H9 (cell line): ENCODE results near the gene NKAIN2. TPM values are rescaled to one million over a fixed set of nuclear protein-coding genes. Genes with fewer than 3 reads are reported as not detected.

Source experiments
- DNase-seq: peaks from one replicate; pipeline ENCODE4 v3.0.0-alpha.2; 2017
- H2AFZ ChIP-seq: one replicate; pipeline ENCODE4 v1.6.1; 2013; ENCODE audit warnings: mild to moderate bottlenecking, low read length, control low read depth, moderate library complexity
- H2AK5ac ChIP-seq: 2 replicates; pipeline ENCODE4 v1.6.1; 2013; ENCODE audit warnings: low read length, control low read depth, mixed read lengths; ENCODE audit not compliant: insufficient read length
- H2BK120ac ChIP-seq: one replicate; pipeline ENCODE4 v1.6.1; 2013; ENCODE audit warnings: low read depth, mild to moderate bottlenecking, low read length, control low read depth, inconsistent platforms; ENCODE audit not compliant: poor library complexity, severe bottlenecking
- H2BK12ac ChIP-seq: 2 replicates; pipeline ENCODE4 v1.6.1; 2013; ENCODE audit warnings: low read length, control low read depth, mixed read lengths, low read depth; ENCODE audit not compliant: insufficient read length
- H2BK15ac ChIP-seq: 2 replicates; pipeline ENCODE4 v1.6.1; 2013; ENCODE audit warnings: low read depth, low read length, control low read depth
- H2BK20ac ChIP-seq: one replicate; pipeline ENCODE4 v1.6.1; 2013; ENCODE audit warnings: low read depth, mild to moderate bottlenecking, low read length, control low read depth, inconsistent platforms; ENCODE audit not compliant: poor library complexity, severe bottlenecking
- H2BK5ac ChIP-seq: 2 replicates; pipeline ENCODE4 v1.6.1; 2013; ENCODE audit warnings: low read length, control low read depth, mixed read lengths; ENCODE audit not compliant: insufficient read length
- H3K14ac ChIP-seq: 2 replicates; pipeline ENCODE4 v1.6.1; 2013; ENCODE audit warnings: low read length, control low read depth; ENCODE audit not compliant: insufficient read depth
- H3K18ac ChIP-seq: 2 replicates; pipeline ENCODE4 v1.6.1; 2013; ENCODE audit warnings: low read depth, mild to moderate bottlenecking, mixed read lengths, low read length, control low read depth; ENCODE audit not compliant: insufficient read length
- H3K23ac ChIP-seq: 2 replicates; pipeline ENCODE4 v1.6.1; 2013; ENCODE audit warnings: low read length, control low read depth, mixed read lengths, low read depth; ENCODE audit not compliant: insufficient read length
- H3K23me2 ChIP-seq: 2 replicates; pipeline ENCODE4 v1.6.1; 2013; ENCODE audit warnings: low read depth, mild to moderate bottlenecking, mixed read lengths, low read length, control low read depth; ENCODE audit not compliant: insufficient read length, poor library complexity, severe bottlenecking
- H3K27ac ChIP-seq: 2 replicates; pipeline ENCODE4 v1.5.1; 2013; ENCODE audit warnings: low read length, control low read depth, mixed read lengths, low read depth; ENCODE audit not compliant: insufficient read length
- H3K27me3 ChIP-seq: 2 replicates; pipeline ENCODE4 v1.6.1; 2013; ENCODE audit warnings: low read length, control low read depth, inconsistent platforms; ENCODE audit not compliant: insufficient read depth
- H3K4ac ChIP-seq: 2 replicates; pipeline ENCODE4 v1.6.1; 2013; ENCODE audit warnings: low read depth, mild to moderate bottlenecking, control low read depth, inconsistent platforms, low read length, moderate library complexity
- H3K4me1 ChIP-seq: 2 replicates; pipeline ENCODE4 v1.6.1; 2013; ENCODE audit warnings: low read length, control low read depth, inconsistent platforms; ENCODE audit not compliant: insufficient read depth
- H3K4me2 ChIP-seq: 2 replicates; pipeline ENCODE4 v1.6.1; 2013; ENCODE audit warnings: low read length, control low read depth, mixed read lengths; ENCODE audit not compliant: insufficient read length, insufficient read depth
- H3K56ac ChIP-seq: 2 replicates; pipeline ENCODE4 v1.6.1; 2013; ENCODE audit warnings: low read depth, mild to moderate bottlenecking, mixed read lengths, low read length, control low read depth; ENCODE audit not compliant: insufficient read length
- H3K79me1 ChIP-seq: 2 replicates; pipeline ENCODE4 v1.6.1; 2013; ENCODE audit warnings: low read depth, mild to moderate bottlenecking, moderate library complexity, low read length, control low read depth, inconsistent platforms; ENCODE audit not compliant: insufficient read depth, poor library complexity, severe bottlenecking
- H3K79me2 ChIP-seq: 2 replicates; pipeline ENCODE4 v1.6.1; 2013; ENCODE audit warnings: low read length, control low read depth, inconsistent platforms; ENCODE audit not compliant: insufficient read depth
- H3K9ac ChIP-seq: 2 replicates; pipeline ENCODE4 v1.6.1; 2013; ENCODE audit warnings: low read length, control low read depth, mixed read lengths; ENCODE audit not compliant: insufficient read length; ENCODE audit errors: extremely low read depth
- H3K9me3 ChIP-seq: one replicate; pipeline ENCODE4 v1.6.1; 2013; ENCODE audit warnings: low read depth, low read length, inconsistent platforms; ENCODE audit not compliant: control insufficient read depth
- H3T11ph ChIP-seq: one replicate; pipeline ENCODE4 v1.6.1; 2013; ENCODE audit warnings: mild to moderate bottlenecking, low read length, control low read depth, inconsistent platforms
- H4K20me1 ChIP-seq: one replicate; pipeline ENCODE4 v1.6.1; 2013; ENCODE audit not compliant: control insufficient read depth, insufficient read length, insufficient read depth
- H4K5ac ChIP-seq: 2 replicates; pipeline ENCODE4 v1.6.1; 2013; ENCODE audit warnings: low read depth, mild to moderate bottlenecking, mixed read lengths, low read length, control low read depth; ENCODE audit not compliant: insufficient read length
- H4K8ac ChIP-seq: replicated peaks from 2 replicates; pipeline ENCODE4 v1.6.1; 2013; ENCODE audit warnings: low read length, control low read depth, mixed read lengths, low read depth; ENCODE audit not compliant: insufficient read length
- H4K91ac ChIP-seq: 2 replicates; pipeline ENCODE4 v1.6.1; 2013; ENCODE audit warnings: low read depth, mild to moderate bottlenecking, moderate library complexity, mixed read lengths, low read length, control low read depth; ENCODE audit not compliant: insufficient read length
- H3K27ac Mint-ChIP-seq, 3 experiments: 2 replicates in 2 of 3; 3 replicates in 1 of 3; pipeline ENCODE4 v1.8.0; 2020 to 2021; ENCODE audit warnings: mixed read lengths in 3 of 3, mild to moderate bottlenecking in 1 of 3, moderate library complexity in 1 of 3
- H3K27me3 Mint-ChIP-seq: 2 replicates; pipeline ENCODE4 v1.8.0; 2021; ENCODE audit warnings: low read depth, mild to moderate bottlenecking, moderate library complexity, mixed read lengths
- H3K36me3 Mint-ChIP-seq, 3 experiments: 2 replicates in 2 of 3; 3 replicates in 1 of 3; pipeline ENCODE4 v1.8.0; 2020 to 2021; ENCODE audit warnings: low read depth in 3 of 3, mixed read lengths in 3 of 3; ENCODE audit not compliant: insufficient read depth in 1 of 3
- H3K4me1 Mint-ChIP-seq, 2 experiments: 2 replicates each; pipeline ENCODE4 v1.8.0; 2020; ENCODE audit warnings: mixed read lengths in 2 of 2
- H3K4me3 Mint-ChIP-seq, 2 experiments: 2 replicates in 1 of 2; 3 replicates in 1 of 2; pipeline ENCODE4 v1.8.0; 2020 to 2021; ENCODE audit warnings: mild to moderate bottlenecking in 2 of 2, mixed read lengths in 2 of 2, moderate library complexity in 1 of 2
- H3K9me3 Mint-ChIP-seq, 2 experiments: 2 replicates in 1 of 2; 3 replicates in 1 of 2; pipeline ENCODE4 v1.8.0; 2020; ENCODE audit warnings: mild to moderate bottlenecking in 2 of 2, mixed read lengths in 2 of 2, moderate library complexity in 1 of 2
- WGBS: extraction: QIAGEN DNeasy Blood & Tissue Kit; methylation state at CpG from one replicate; pipeline ENCODE4 v1.1.7; 2013; ENCODE audit warnings: missing lambda C conversion rate, low lambda C conversion rate, mixed read lengths; ENCODE audit not compliant: insufficient read length; ENCODE audit errors: extremely low coverage; 5-methylcytosine and 5-hydroxymethylcytosine counted together
- total RNA-seq: library from RNA; stranded (reverse); gene quantifications from 2 replicates; pipeline ENCODE4 v1.2.1, GENCODE V29; 2021
- TF ChIP-seq, protein P1 (sequence below): fragments of 200-600 bp; sonication (generic); conservative IDR thresholded peaks from 3 replicates; pipeline ENCODE4 v1.8.0; 2021; ENCODE audit warnings: antibody characterized with exemption, mild to moderate bottlenecking

Gene NKAIN2
- total RNA-seq, 1 experiment from 2014 or later: 0.17 TPM

- H3K27me3 Mint-ChIP-seq: no peaks in the 10 kb centered on the region
- Histone ChIP-seq H3K4me1 (no peaks in the 10 kb centered on the region), H3K56ac (no peak overlapping the region), H3K27ac (no peak overlapping the region), H3K9ac (no peak overlapping the region), H4K5ac (no peak overlapping the region), H3K79me2 (no peaks in the 10 kb centered on the region), H4K91ac (no peak overlapping the region), H2AFZ (no peak overlapping the region), H2BK5ac (no peak overlapping the region), H3K9me3 (no peaks in the 10 kb centered on the region), H3K27me3 (no peaks in the 10 kb centered on the region), H3T11ph (no peak overlapping the region), H3K18ac (no peak overlapping the region), H4K20me1 (no peaks in the 10 kb centered on the region), H2BK12ac (no peak overlapping the region), H3K23ac (no peak overlapping the region), H2AK5ac (no peak overlapping the region), H2BK15ac (no peak overlapping the region), H3K14ac (no peak overlapping the region), H3K79me1 (no peaks in the 10 kb centered on the region), H3K23me2 (no peaks in the 10 kb centered on the region), H2BK120ac (no peak overlapping the region), H2BK20ac (no peak overlapping the region), H4K8ac (no peak overlapping the region), H3K4ac (no peak overlapping the region), H3K4me2 (no peak overlapping the region)
- H3K4me1 Mint-ChIP-seq: no peaks in the 10 kb centered on the region
- no peaks in the 10 kb centered on the region for H3K36me3 Mint-ChIP-seq
- H3K4me3 Mint-ChIP-seq: no peak overlapping the region
- no peak overlapping the region for H3K27ac Mint-ChIP-seq
- TF ChIP-seq, protein P1, sequence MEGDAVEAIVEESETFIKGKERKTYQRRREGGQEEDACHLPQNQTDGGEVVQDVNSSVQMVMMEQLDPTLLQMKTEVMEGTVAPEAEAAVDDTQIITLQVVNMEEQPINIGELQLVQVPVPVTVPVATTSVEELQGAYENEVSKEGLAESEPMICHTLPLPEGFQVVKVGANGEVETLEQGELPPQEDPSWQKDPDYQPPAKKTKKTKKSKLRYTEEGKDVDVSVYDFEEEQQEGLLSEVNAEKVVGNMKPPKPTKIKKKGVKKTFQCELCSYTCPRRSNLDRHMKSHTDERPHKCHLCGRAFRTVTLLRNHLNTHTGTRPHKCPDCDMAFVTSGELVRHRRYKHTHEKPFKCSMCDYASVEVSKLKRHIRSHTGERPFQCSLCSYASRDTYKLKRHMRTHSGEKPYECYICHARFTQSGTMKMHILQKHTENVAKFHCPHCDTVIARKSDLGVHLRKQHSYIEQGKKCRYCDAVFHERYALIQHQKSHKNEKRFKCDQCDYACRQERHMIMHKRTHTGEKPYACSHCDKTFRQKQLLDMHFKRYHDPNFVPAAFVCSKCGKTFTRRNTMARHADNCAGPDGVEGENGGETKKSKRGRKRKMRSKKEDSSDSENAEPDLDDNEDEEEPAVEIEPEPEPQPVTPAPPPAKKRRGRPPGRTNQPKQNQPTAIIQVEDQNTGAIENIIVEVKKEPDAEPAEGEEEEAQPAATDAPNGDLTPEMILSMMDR: no peak
- WGBS: no CpG with 5 or more reads among the region's 2 CpGs
- no peak for DNase-seq
- H3K9me3 Mint-ChIP-seq: no peaks in the 10 kb centered on the region
Observed at GRCh38 chr6:124541573-124541972, 737.9 kb downstream of the NKAIN2 start.
